ENCODE measurements around the gene NWD2.
"Not testable (repeated sequence)": the region's sequence is repeated elsewhere in the genome, so short reads cannot be mapped to it uniquely, and the experiment has no call there.

Gene NWD2

GRCh38 chr4:37244583-37245390 is at the start of gene NWD2:
NWD2 (plus strand) TSS chr4:37244743; CDS start chr4:37245068, 325 bp downstream.
- no peak for DNase-seq

- DNase-seq: no peak
Observed at GRCh38 chr4:37197899-37198298, 46.6 kb upstream of the NWD2 start.

GRCh38 chr4:37204740-37205139 is 39.8 kb upstream of the NWD2 start:
- DNase-seq: not testable (repeated sequence)

- DNase-seq: no peak
Observed at GRCh38 chr4:37216209-37216608, 28.3 kb upstream of the NWD2 start.

- no peak for DNase-seq
Observed at GRCh38 chr4:37219242-37219641, 25.3 kb upstream of the NWD2 start.

- DNase-seq: no peak
Observed at GRCh38 chr4:37219990-37220389, 24.6 kb upstream of the NWD2 start.

GRCh38 chr4:37220685-37221084 is 23.9 kb upstream of the NWD2 start:
- DNase-seq: no peak

GRCh38 chr4:37223732-37224131 is 20.8 kb upstream of the NWD2 start:
- DNase-seq: peak in 1 of 2 donors; percentile 34

- no peak for DNase-seq
Observed at GRCh38 chr4:37224854-37225253, 19.7 kb upstream of the NWD2 start.

- no peak for DNase-seq
Observed at GRCh38 chr4:37225778-37226177, 18.8 kb upstream of the NWD2 start.

- DNase-seq: no peak
Observed at GRCh38 chr4:37232315-37232714, 12.2 kb upstream of the NWD2 start.

GRCh38 chr4:37236165-37236564 is 8.4 kb upstream of the NWD2 start:
- no peak for DNase-seq

GRCh38 chr4:37241647-37242046 is 2.9 kb upstream of the NWD2 start:
- no peak for DNase-seq

- peak in 1 of 2 donors; percentile 8 for DNase-seq
Observed at GRCh38 chr4:37243051-37243450, 1.5 kb upstream of the NWD2 start.

- DNase-seq: no peak
Observed at GRCh38 chr4:37243722-37244582, 591 bp upstream of the NWD2 start.

- DNase-seq: no peak
Observed at GRCh38 chr4:37245391-37245954, 930 bp downstream of the NWD2 start.

GRCh38 chr4:37246891-37247290 is 2.3 kb downstream of the NWD2 start:
- no peak for DNase-seq

- DNase-seq: no peak
Observed at GRCh38 chr4:37258221-37258620, 13.7 kb downstream of the NWD2 start.

GRCh38 chr4:37268319-37268718 is 23.8 kb downstream of the NWD2 start:
- no peak for DNase-seq

GRCh38 chr4:37279121-37279520 is 34.6 kb downstream of the NWD2 start:
- DNase-seq: no peak

GRCh38 chr4:37279894-37280592 is 35.5 kb downstream of the NWD2 start:
- DNase-seq: no peak

GRCh38 chr4:37299468-37299867 is 54.9 kb downstream of the NWD2 start:
- no peak for DNase-seq

- DNase-seq: no peak
Observed at GRCh38 chr4:37304612-37305011, 60.1 kb downstream of the NWD2 start.

All from hippocampal formation (tissue), 2 donors.